ENCODE data around the gene KCNH2. TPM values are rescaled to one million over a fixed set of nuclear protein-coding genes. Genes with fewer than 3 reads are reported as not detected.
A peak's percentile ranks its signal among the peaks of the same experiment; 100 is the strongest.
"Not testable (repeated sequence)": the region's sequence is repeated elsewhere in the genome, so short reads cannot be mapped to it uniquely, and the experiment has no call there.

KCNH2 gene
- total RNA-seq, 1 experiment from 2014 or later, result 0.05 TPM

DNA sequence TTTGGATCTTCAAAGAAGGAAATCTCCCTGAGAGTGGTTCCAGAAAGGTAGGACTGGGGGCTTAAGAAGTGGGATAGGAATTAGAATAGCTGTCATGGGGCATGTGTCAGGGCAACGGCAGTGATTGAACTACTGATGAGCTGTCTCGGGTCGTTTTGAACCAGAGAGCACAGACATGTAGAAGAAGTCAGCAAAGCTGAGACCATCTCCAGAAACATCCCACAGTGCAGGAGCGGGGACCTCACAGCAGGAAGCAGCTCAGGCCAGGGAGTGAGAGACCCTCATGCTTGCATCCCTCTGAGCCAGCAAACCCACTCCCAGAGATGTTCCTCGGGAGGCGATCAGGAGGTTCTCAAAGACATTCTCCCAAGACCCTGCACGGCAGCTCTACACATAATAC, 65.7 kb downstream of the KCNH2 start:
- in situ Hi-C loops (cut with HindIII; ENCODE audit: low pct_unique_long_range_greater_than_20kb, low sequenced_read_pairs), result no loop called here

DNA sequence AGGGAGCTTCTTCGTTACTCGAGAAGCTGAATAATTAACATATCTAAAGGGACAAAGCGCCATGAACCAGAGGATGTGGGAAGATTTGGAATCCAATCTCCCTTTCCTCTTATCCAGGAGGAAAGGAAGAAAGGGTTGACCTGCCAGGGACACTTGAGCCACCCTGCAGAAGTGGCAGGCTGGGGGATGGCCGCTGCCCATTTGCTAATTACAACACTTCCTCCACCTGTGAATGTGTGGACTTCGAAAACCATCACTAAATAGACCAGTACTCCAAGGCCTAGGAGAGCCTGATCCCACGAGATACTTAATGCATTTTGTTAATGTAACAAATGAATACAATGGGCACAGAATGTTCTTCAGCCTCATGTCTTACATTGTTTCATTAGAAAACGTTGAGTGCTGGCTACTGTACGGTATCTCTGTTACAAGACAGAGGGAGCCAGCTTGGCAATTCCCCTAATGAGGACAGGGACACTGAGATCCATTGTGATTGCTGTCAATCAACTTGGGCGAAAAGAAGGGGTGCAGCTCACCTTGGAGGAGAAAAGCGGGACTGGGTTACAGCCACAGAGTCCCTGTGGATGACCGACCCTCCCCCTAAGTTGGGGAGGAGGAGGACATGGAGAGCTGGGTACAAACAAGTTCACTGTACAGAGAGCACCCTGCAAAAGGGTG, 66.4 kb downstream of the KCNH2 start:
- in situ Hi-C loops (cut with HindIII; ENCODE audit: low pct_unique_long_range_greater_than_20kb, low sequenced_read_pairs), result no loop called here
- DNase-seq (ENCODE audit: low read depth, low spot score), result no peak

More for the DNA sequence above, 65.7 kb downstream of the KCNH2 start:
- DNase-seq (ENCODE audit: low read depth, low spot score), result no peak

DNA sequence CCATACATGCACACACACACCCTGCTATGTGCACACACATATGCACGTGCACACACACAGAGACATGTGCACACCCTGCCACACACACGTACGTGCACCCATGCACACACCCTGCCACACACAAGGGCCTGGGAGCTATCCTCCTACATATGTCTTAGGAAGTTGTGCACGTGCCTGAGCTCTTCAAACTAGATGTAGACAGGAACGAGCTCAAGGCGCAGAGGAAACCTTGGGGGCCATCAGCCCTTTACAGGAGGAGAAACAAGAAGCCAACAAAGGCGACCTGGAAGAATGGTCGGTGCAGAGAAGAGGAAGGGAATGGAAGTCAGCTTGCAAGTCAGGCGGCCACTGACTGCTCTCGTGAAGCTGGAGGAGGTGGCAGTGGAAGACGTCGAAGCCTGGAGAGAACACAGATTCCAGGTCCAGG, 67.1 kb downstream of the KCNH2 start:
- DNase-seq (ENCODE audit: low read depth, low spot score), result no peak
- in situ Hi-C loops (cut with HindIII; ENCODE audit: low pct_unique_long_range_greater_than_20kb, low sequenced_read_pairs), result no loop called here

DNA sequence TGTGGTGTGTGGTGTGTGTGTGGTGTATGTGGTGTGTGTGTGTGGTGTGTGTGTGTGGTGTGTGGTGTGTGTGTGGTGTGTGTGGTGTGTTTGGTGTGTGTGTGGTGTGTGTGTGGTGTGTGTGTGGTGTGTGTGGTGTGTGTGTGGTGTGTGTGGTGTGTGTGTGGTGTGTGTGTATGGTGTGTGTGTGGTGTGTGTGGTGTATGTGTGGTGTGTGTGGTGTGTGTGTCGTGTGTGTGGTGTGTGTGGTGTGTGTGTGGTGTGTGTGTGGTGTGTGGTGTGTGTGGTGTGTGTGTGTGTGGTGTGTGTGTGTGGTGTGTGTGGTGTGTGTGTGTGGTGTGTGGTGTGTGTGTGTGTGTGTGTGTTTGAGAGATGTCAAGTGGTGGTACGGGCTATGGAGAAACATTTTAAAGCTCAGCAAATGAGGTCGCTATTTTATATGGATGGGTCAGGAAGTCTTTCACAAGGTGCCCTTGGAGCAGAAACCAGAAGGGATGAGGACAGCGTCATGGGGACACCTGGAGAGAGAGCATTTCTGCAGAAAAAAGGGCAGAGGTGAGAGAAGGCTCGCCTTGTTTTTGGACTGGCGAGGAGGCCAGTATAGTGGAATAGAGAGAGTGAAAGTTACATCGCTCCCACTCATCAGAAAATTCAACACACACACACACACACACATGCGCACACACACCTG, 67.7 kb downstream of the KCNH2 start:
- DNase-seq (ENCODE audit: low read depth, low spot score); in situ Hi-C loops (cut with HindIII; ENCODE audit: low pct_unique_long_range_greater_than_20kb, low sequenced_read_pairs): not testable (repeated sequence)

DNA sequence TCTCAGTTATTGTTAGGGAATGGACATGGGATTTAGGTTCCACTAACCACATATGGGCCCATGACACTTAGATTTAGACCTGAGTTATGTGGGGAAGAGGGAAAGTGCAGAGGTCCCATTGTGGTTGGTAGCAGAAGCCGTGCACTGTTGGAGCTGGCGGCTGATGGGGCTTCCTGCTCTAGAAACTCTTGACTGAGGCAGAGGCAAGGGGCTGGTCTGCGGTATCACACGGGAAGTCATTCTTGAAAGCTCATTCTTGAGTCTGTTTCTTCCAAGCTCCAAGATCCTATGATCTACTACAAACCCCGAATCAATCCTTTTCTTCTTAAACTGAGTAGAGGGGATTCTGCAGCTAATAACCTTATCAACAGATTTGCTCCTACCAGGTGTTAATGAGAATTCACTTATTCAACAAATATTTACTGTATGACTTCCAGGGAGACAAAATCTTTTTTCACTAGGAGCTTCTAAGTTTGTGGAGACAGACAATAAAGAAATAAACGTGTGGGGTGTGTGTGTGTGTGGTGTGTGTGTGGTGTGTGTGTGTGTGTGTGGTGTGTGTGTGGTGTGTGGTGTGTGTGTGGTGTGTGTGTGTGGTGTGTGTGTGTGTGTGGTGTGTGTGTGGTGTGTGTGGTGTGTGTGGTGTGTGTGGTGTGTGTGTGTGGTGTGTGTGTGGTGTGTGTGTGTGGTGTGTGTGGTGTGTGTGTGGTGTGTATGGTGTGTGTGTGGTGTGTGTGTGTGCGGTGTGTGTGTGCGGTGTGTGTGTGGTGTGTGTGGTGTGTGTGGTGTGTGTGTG, 68.7 kb downstream of the KCNH2 start:
- in situ Hi-C loops (cut with HindIII; ENCODE audit: low pct_unique_long_range_greater_than_20kb, low sequenced_read_pairs), result no loop called here
- DNase-seq (ENCODE audit: low read depth, low spot score), result no peak

DNA sequence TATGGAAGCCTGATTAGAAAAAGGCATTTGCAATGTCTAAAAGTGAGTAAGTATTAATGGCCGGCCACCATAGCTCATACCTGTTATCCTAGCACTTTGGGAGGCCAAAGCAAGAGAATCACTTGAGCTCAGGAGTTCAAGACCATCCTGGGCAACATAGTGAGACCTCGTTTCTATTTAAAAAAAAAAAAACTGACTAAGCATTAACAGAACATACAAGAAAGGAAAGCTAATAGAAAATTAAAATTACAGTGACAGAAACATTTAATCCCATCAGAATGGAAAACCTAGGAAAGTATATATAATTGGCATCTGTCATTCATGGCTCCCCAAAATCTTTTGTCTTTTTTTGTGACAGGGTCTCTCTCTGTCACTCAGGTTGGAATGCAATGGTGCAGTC, 69.9 kb downstream of the KCNH2 start:
- in situ Hi-C loops (cut with HindIII; ENCODE audit: low pct_unique_long_range_greater_than_20kb, low sequenced_read_pairs), result no loop called here
- DNase-seq (ENCODE audit: low read depth, low spot score), result no peak

DNA sequence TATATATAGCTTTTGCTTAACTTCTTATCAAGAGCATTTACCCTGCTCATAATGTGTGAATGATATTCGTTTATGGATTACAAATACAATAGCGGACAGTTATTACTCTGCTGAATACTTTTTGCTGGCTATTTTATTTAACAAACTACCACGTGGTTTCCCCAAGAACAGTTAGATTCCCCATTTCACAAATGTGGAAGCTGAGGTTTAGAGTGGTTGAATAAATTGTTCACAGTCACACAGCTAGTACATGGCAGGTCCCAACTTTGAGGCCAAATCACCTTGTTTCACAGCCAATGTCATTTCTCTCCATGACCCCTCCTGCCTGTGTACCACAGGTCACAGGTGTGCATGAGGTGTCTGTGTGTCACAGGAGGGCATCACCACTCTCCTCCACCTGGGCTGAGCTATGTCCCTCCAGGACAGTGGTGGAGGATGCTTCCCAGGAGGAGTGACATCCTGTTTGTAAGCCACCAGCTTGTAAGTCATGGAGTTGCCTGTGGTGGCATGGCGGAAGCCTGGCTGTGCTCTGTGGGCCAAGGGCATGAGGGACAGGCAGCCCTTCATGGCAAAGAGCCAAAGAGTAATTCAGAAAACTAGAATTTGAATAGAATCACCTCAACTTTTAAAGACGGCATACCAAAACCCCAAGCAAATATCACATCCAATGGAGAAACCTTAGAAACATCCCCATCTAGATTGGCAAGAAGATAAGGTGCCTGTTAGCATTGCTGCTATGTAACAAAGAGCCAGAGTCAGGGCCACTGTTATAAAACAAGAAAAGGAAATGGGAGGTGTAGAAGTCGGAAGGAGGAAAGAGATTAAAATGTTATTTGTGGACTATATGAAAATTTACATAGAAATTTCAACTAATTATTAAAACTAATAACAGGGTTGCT, 73.9 kb downstream of the KCNH2 start:
- in situ Hi-C loops (cut with HindIII; ENCODE audit: low pct_unique_long_range_greater_than_20kb, low sequenced_read_pairs), result no loop called here
- DNase-seq (ENCODE audit: low read depth, low spot score), result no peak

DNA sequence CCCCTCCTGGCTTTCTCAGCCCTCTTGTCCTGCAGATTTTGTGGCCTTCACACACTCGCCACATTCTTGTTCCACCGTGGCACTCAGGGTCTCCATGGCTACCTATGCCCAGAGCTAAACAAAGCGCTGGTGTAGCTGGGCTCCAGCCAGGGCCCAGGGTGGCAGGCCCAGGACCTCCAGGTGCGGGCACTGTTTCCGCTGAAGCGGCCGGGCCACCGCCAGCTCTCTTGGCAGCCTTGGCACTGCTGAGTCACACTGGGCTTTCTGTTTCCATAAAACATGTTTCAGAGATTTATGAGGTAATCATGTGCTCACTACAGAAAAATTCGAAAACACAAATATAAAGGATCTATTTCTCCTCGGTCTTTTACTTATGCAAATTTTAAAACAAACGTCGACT, 74.5 kb downstream of the KCNH2 start:
- no peak for DNase-seq (ENCODE audit: low read depth, low spot score)
- in situ Hi-C loops (cut with HindIII; ENCODE audit: low pct_unique_long_range_greater_than_20kb, low sequenced_read_pairs), result no loop called here

DNA sequence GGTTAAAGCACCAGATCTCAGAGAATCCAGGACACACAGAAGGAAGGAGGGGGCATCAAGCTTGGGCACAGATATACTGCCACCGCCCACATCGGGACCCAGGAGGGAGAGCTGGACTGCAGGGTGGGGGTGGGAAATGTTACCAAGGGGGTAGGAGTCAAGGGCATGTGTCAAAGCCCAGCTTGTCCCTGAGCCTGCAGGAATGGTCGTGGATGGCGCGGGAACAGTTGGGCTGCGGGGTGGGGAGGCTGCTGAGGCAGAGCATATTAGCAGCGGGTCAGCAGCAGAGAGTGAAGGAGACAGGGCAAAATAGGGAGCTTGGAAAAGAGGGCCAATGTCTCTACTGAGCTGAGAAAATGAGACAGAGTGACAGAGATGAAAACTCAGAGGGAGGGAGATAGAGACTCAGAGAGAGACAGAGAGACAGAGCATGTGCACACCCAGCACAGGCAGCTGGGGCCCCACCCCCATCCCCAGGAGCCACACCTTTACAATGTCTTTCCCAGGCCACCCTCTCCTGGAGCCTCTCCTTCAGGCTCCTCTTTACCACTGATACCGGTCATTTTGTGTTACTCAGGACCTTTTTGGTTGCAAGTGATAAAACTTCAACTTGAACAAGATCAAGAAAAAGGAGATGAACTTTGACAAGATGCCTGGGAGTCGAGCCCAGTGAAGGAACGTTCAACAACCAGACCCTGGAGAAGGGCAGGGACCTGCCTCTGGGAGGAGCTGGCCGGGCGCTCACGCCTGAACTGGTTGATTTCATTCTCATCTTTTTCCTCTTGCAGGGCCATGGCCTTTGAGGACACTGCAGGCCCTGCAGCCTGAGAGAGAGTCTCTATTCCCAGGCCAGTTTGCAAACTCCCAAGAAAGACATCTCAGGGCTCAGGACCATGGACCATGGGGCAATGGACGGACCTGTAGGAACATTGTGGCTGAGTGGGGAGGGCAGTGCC, 75.8 kb downstream of the KCNH2 start:
- in situ Hi-C loops (cut with HindIII; ENCODE audit: low pct_unique_long_range_greater_than_20kb, low sequenced_read_pairs), result no loop called here
- DNase-seq (ENCODE audit: low read depth, low spot score), result no peak

DNA sequence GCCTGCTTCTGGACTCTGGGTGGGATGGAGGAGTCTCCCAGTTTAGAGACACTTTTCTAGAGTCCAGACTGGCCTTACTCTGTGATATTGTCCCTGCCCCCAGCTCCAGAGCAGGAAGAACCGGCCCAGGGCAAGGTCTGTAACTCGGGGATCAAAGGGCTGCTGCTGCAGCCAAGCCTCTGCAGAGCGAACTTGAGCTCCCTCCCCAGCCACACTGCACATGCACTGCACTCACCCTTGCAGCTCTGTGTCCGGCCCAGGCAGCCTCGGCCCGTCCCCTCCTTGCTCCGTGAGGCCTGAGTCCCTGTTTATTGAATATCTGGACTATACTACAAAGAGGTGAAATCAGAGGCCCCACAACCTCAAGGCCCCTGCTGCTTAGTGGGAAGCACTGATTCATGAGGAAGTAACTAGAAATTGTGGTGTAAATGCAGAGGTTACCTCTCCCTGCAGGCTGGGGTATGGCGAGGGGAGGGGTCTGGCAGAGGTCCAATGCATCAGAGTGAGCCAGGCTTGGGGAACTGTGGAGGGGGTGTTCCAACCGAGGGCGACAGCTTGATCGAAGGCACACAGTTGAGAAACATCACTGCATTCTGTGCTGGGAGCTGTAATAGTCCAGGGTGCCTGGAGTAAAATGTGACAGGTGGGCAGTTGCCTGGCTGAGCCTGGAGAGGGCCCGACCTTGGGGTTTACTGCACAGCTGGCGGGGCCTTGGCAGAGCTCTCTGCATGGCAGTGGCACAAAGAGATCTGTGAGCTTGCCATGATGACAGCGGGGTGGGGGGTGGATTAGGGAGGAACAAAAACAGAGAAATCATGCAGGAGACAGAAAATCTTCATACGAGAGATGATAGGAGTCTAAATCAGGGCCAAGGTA, 76.7 kb downstream of the KCNH2 start:
- in situ Hi-C loops (cut with HindIII; ENCODE audit: low pct_unique_long_range_greater_than_20kb, low sequenced_read_pairs), result no loop called here
- DNase-seq (ENCODE audit: low read depth, low spot score), result no peak

DNA sequence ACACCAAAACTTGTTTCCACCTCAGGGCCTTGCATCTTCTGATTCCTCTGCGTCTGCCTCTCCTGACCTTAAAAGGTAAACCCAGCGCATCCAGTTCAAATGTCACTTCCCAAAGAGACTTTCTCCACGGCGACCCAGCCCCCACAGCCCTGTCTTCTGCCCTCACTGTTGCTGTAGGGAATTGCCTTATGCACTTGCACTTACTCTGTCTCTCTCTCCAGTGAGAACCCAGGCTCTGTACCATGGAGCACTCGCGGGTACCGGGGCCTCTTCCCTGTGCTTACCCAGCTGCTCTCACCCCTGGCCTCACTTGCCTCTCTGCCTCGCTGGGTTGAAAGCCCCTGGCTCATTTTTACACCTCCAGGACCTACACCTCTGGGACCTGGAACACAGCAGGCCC, 77.4 kb downstream of the KCNH2 start:
- in situ Hi-C loops (cut with HindIII; ENCODE audit: low pct_unique_long_range_greater_than_20kb, low sequenced_read_pairs), result no loop called here
- no peak for DNase-seq (ENCODE audit: low read depth, low spot score)

DNA sequence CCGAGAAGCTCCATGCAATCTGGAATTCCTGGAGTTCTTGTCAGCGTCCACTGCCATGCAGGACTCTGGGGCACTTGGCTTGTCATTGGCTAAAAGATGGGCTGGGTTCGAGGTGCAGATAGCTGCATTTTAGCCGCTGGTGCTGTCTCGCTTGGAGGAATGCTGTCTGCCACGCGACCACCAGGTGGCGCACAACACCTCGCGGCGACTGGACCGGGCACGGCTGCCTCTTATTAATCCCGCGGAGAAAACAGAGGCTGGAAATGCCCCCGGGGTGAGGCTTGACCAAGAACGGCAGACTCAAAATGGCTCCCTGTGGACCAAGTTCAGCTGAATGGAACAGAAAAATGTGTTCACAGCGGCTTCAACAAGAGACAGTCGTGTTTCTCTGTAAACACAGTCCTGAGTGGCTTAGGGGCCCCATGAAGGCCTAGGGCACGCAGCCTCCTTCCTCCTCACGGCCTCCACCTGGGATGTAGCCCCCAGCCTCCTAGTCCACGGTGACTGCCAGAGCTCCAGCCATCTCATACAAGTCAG, 79.6 kb downstream of the KCNH2 start:
- peak; percentile 80 for DNase-seq (ENCODE audit: low read depth, low spot score)
- in situ Hi-C loops (cut with HindIII; ENCODE audit: low pct_unique_long_range_greater_than_20kb, low sequenced_read_pairs), result no loop called here

DNA sequence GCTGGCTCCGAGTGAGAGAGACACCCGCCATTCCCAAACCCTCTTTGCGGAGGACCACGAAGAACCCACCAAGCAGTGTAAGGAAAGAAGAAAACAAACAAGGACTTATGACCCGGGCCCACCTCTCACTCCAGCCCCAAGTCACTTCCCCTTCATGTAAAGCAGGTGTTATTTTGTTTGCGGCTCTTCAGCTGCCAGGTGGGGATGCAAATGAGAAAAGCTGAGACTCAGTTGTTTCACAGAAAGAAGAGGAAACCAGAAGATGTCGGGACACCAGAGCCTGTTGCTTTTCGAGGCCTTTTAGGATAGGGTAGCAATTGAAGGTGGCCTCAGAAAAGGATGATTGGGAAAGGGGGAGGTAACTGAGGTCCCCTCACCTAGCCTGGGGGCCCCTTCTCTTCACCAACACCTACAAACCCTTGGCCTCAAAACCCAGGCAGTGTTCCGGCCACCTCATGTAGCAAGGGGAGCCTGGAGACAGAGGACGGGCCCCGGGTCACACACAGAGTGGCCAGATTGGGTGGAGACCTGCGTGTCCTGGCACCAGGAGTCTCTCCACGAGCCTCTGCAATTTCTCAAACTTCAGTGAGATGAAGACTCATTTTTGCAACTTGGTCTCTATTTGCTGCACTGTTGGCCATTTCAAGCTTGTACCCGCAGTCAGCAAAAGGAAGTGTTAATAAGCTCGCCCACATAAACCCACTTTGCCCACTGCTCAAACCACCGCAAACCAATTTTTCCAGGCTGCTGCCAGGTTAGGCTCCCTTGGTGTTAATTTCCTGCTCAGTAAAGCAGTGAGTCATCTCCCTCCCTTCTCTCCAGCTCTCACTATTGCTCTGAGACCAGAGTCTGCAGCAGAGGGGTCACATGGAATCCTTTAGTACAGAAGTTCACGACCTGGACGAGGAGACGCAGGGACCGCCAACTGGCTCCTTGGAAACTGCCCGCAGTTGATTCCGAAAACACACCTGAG, 80.3 kb downstream of the KCNH2 start:
- no peak for DNase-seq (ENCODE audit: low read depth, low spot score)
- in situ Hi-C loops (cut with HindIII; ENCODE audit: low pct_unique_long_range_greater_than_20kb, low sequenced_read_pairs), result no loop called here

DNA sequence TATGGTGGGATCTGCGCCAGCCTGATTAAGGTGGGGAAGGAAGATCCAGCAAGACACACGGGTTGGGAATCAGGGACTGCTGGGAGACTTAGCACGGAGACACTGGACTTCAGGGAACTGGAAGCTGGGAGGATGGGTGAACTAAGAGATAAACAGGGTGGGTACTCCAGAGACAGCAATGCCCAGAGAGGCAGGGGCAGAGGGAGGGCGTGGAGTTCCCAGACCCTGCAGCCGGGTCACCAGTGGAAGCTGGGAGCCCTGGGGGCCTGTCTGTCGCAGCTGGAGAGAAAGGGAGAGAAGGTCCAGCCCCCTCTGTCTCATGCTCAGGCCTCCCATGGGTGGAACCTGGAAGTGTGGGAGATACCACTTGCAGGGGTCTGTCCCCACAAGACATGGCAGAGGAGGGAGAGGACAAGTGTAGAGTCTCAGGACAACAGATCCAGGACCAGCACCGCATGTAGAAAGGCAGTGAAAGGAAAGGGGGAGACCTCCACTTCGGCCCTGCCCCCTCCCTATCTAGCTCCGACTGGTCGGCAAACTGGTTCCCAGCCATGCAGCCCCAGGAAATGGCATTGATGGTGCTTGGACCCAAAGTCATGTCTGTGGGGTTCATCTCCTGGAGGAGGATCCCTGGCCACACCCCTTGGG, 81.4 kb downstream of the KCNH2 start:
- in situ Hi-C loops (cut with HindIII; ENCODE audit: low pct_unique_long_range_greater_than_20kb, low sequenced_read_pairs), result no loop called here
- DNase-seq (ENCODE audit: low read depth, low spot score), result no peak
